Measurements from ENCODE around the gene NCOA5.

- TF ChIP-seq ESRRA (CRISPR knock-in tag; IDR thresholded peaks at IDR 0.05; ENCODE audit: borderline replicate concordance) (no peak), PREB (CRISPR knock-in tag; IDR thresholded peaks at IDR 0.05; ENCODE audit: borderline replicate concordance) (no peak), CBFB (CRISPR knock-in tag; IDR thresholded peaks at IDR 0.05; ENCODE audit: low read depth) (no peak)
- TF ChIP-seq, protein P1, sequence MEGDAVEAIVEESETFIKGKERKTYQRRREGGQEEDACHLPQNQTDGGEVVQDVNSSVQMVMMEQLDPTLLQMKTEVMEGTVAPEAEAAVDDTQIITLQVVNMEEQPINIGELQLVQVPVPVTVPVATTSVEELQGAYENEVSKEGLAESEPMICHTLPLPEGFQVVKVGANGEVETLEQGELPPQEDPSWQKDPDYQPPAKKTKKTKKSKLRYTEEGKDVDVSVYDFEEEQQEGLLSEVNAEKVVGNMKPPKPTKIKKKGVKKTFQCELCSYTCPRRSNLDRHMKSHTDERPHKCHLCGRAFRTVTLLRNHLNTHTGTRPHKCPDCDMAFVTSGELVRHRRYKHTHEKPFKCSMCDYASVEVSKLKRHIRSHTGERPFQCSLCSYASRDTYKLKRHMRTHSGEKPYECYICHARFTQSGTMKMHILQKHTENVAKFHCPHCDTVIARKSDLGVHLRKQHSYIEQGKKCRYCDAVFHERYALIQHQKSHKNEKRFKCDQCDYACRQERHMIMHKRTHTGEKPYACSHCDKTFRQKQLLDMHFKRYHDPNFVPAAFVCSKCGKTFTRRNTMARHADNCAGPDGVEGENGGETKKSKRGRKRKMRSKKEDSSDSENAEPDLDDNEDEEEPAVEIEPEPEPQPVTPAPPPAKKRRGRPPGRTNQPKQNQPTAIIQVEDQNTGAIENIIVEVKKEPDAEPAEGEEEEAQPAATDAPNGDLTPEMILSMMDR (IDR thresholded peaks at IDR 0.05), result no peak
Observed at GRCh38 chr20:46027245-46027853, 62.4 kb downstream of the NCOA5 start.
